ENCODE results near the gene UBASH3A.

GRCh38 chr21:42476388-42477331, 73.0 kb downstream of the UBASH3A start:
- TF ChIP-seq CTCF (IDR thresholded peaks at IDR 0.05 in 2 of 3, conservative IDR thresholded peaks at IDR 0.05 in 1 of 3; ENCODE audit: borderline replicate concordance in 1 of 3, insufficient read depth in 1 of 3, low read depth in 2 of 3, low read length in 2 of 3) (no peak), ZBTB33 (IDR thresholded peaks at IDR 0.05; ENCODE audit: extremely low read depth, insufficient replicate concordance, low read length) (no peak), JUND (IDR thresholded peaks at IDR 0.05) (no peak)

All from HCT116 (cell line).